ENCODE measurements around the gene GPR33.

- TF ChIP-seq CTCF (conservative IDR thresholded peaks at IDR 0.05; ENCODE audit: low read length) (no peak), EZH2phosphoT487 (IDR thresholded peaks at IDR 0.05; ENCODE audit: borderline replicate concordance, low read depth, low read length) (no peak)
Observed at GRCh38 chr14:31508135-31508534, 20.3 kb upstream of the GPR33 start.

All from OCI-LY7 (cell line).